Rectal smooth muscle tissue (tissue), 1 donor: ENCODE data around the gene MERTK.
"Not testable (repeated sequence)": the region's sequence is repeated elsewhere in the genome, so short reads cannot be mapped to it uniquely, and the experiment has no call there.

ENCODE experiments used
- H3K27ac ChIP-seq: one replicate; pipeline ENCODE4 v1.7.0; 2013; ENCODE audit warnings: low read depth, low read length, inconsistent platforms
- H3K27me3 ChIP-seq: one replicate; pipeline ENCODE4 v1.7.0; 2013; ENCODE audit warnings: low read length; ENCODE audit not compliant: control insufficient read depth, insufficient read depth
- H3K36me3 ChIP-seq: one replicate; pipeline ENCODE4 v1.7.0; 2013; ENCODE audit warnings: low read length; ENCODE audit not compliant: control insufficient read depth, insufficient read depth
- H3K4me1 ChIP-seq: one replicate; pipeline ENCODE4 v1.7.0; 2013; ENCODE audit warnings: low read length; ENCODE audit not compliant: control insufficient read depth, insufficient read depth
- H3K4me3 ChIP-seq: one replicate; pipeline ENCODE4 v1.7.0; 2013; ENCODE audit warnings: low read length
- H3K9ac ChIP-seq: one replicate; pipeline ENCODE4 v1.7.0; 2013; ENCODE audit warnings: low read length

The MERTK gene

DNA sequence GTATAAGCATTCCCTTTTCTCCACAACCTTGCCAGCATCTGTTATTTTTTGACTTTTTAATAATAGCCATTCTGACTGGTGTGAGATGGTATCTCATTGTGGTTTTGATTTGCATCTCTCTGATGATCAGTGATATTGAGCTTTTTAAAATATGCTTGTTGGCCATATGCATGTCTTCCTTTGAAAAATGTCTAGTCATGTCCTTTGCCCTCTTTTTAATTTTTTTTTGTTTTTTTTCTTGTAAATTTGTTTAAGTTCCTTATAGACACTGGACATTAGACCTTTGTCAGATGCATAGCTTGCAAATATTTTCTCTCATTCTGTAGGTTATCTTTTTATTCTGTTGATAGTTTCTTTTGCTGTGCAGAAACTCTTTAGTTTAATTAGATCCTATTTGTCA lies 171.4 kb downstream of the MERTK start:
- not testable (repeated sequence) for H3K27ac ChIP-seq, H3K4me3 ChIP-seq, H3K27me3 ChIP-seq, H3K4me1 ChIP-seq, H3K9ac ChIP-seq
- H3K36me3 ChIP-seq: peaks cover 11% of the 10 kb centered on the region

DNA sequence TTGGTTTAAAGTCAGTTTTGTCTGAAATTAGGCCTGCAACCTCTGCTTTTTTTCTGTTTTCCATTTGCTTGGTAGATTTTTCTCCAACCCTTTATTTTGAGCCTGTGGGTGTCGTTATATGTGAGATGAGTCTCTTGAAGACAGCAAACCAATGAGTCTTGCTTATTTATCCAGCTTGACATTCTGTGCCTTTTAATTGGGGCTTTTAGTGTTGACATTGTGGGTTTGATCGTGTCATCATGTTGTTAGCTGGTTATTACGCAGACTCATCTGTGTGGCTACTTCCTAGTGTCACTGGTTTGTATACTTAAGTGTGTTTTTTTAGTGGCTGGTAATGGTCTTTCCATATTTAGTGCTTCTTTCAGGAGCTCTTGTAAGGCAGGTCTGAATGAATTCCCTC lies 175.5 kb downstream of the MERTK start:
- H3K9ac ChIP-seq: no peak overlapping the region
- no peaks in the 10 kb centered on the region for H3K4me1 ChIP-seq
- no peak overlapping the region for H3K4me3 ChIP-seq
- no peak overlapping the region for H3K27ac ChIP-seq
- no peaks in the 10 kb centered on the region for H3K27me3 ChIP-seq
- peaks cover 10% of the 10 kb centered on the region for H3K36me3 ChIP-seq

DNA sequence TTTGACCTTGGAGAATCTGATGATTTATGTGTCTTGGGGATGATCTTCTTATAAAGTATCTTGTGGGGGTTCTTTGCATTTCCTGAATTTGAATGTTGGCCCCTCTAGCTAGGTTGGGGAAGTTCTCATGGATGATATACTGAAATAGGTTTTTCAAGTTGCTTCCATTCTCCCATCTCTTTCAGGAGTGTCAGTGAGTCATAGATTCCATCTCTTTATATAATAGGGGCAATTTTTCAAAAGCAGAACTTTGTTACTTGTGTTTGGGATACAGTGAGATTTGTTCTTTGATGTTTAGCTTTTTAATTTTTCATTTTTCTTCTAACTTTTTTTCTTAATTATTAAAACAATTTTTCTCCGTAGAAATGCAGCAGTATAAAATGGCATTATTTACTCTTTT lies 176.1 kb downstream of the MERTK start:
- no peak overlapping the region for H3K4me3 ChIP-seq
- peaks cover 8% of the 10 kb centered on the region for H3K36me3 ChIP-seq
- H3K4me1 ChIP-seq: no peaks in the 10 kb centered on the region
- H3K27me3 ChIP-seq: no peaks in the 10 kb centered on the region
- H3K9ac ChIP-seq: no peak overlapping the region
- H3K27ac ChIP-seq: no peak overlapping the region

DNA sequence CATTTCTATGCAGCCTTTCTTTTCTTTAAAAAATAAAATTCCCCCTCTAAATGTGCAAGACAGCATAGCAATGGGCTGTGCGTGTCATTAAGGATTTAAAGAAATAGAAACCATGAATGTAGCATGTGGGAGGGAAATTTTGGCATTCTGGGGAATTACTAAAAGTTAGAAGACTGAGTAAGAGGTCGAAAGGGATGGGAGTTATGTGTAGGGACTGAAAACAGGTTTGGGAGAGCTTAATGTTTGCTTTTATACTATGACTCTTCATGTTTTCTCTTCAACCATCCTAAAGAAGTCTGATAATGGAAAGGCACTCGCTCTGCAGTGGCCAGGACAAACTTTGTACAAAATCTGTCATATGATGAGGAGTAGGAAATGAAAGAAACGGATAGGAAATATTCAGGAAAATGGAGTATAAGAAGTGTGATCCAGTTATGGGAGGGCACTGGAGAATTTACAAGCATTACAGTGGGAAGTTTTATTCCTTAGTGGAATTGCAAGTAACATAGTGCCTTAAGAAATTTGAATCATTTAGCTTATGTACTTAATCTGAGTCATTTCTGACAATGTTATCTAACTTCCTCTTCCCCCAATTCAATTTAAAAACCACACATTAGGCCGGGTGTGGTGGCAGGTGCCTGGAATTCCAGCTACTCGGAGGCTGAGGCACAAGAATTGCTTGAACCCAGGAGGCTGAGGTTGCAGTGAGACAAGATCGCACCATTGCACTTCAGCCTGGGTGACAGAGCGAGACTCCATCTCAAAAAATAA lies 177.3 kb downstream of the MERTK start:
- H3K36me3 ChIP-seq: peaks cover 8% of the 10 kb centered on the region

DNA sequence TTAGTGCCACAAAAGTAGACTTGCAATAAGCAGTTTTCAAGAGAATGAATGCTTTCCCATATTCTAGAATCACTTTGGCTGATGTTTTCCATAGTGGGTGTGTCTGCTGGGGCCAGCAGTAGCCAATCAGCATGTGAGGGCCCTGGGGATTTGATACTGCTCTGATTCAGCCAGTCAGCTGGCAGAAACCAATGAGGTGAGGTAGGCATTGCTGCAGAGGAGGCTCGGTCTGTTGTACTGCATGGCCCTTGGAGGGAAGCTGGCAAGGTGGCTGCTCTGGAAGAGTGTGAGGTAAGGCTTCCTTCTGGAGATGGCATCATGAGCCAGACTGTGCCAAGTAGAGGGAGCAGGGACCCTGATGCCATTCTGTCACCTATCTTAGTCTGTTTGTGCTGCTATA lies 179.4 kb downstream of the MERTK start:
- no peak overlapping the region for H3K9ac ChIP-seq
- H3K4me1 ChIP-seq: no peaks in the 10 kb centered on the region
- H3K36me3 ChIP-seq: peaks cover 12% of the 10 kb centered on the region
- H3K27me3 ChIP-seq: no peaks in the 10 kb centered on the region
- no peak overlapping the region for H3K27ac ChIP-seq
- no peak overlapping the region for H3K4me3 ChIP-seq

More for the DNA sequence above, 177.3 kb downstream of the MERTK start:
- Histone ChIP-seq H3K27ac (no peak overlapping the region), H3K9ac (no peak overlapping the region), H3K27me3 (no peaks in the 10 kb centered on the region), H3K4me1 (no peaks in the 10 kb centered on the region), H3K4me3 (no peak overlapping the region)
